SU-DHL-6 (cell line): Measurements from ENCODE around the gene TMEM178B.

Source experiments
- H2AFZ ChIP-seq: fragments of 200-600 bp; sonication (generic); 2 replicates; pipeline ENCODE4 v1.6.1; 2014; ENCODE audit warnings: low read depth, mild to moderate bottlenecking, moderate library complexity, mixed read lengths, antibody characterized with exemption, low read length; ENCODE audit not compliant: severe bottlenecking
- H3F3A ChIP-seq: fragments of 200-600 bp; shearing (Covaris generic); 2 replicates; pipeline ENCODE4 v1.6.0; 2016; ENCODE audit warnings: antibody characterized with exemption, mild to moderate bottlenecking; ENCODE audit not compliant: insufficient read depth
- H3K27ac ChIP-seq: fragments of 200-600 bp; sonication (generic); 2 replicates; pipeline ENCODE4 v1.5.1; 2016; ENCODE audit warnings: low read depth, mild to moderate bottlenecking, low read length, moderate library complexity, mixed read lengths
- H3K27me3 ChIP-seq: fragments of 200-600 bp; sonication (generic), shearing (Covaris generic); 2 replicates; pipeline ENCODE4 v1.6.0; 2014; ENCODE audit warnings: mild to moderate bottlenecking, low read length
- H3K36me3 ChIP-seq: fragments of 200-600 bp; sonication (generic); 2 replicates; pipeline ENCODE4 v1.6.1; 2014; ENCODE audit warnings: mild to moderate bottlenecking, low read length, mixed read lengths
- H3K4me2 ChIP-seq: fragments of 300-600, 200-600 bp; shearing (Covaris generic), sonication (generic); 2 replicates; pipeline ENCODE4 v1.6.0; 2014; ENCODE audit warnings: low read length, low read depth, mild to moderate bottlenecking; ENCODE audit not compliant: poor library complexity, severe bottlenecking
- H3K4me3 ChIP-seq: fragments of 200-600 bp; sonication (generic); 2 replicates; pipeline ENCODE4 v1.5.1; 2014; ENCODE audit warnings: antibody characterized with exemption, low read length, mild to moderate bottlenecking, mixed read lengths; ENCODE audit not compliant: insufficient read depth, poor library complexity, severe bottlenecking
- H3K79me2 ChIP-seq: fragments of 200-600 bp; sonication (generic); 2 replicates; pipeline ENCODE4 v1.6.1; 2014; ENCODE audit warnings: mild to moderate bottlenecking, low read length, moderate library complexity; ENCODE audit not compliant: insufficient read depth
- H3K9ac ChIP-seq: fragments of 200-600 bp; sonication (generic); 2 replicates; pipeline ENCODE4 v1.7.0; 2014; ENCODE audit warnings: mild to moderate bottlenecking, low read length
- H3K9me2 ChIP-seq: fragments of 200-600 bp; sonication (generic); replicated peaks from 2 replicates; pipeline ENCODE4 v1.6.1; 2014; ENCODE audit warnings: low read length; ENCODE audit not compliant: insufficient read depth
- H3K9me3 ChIP-seq: fragments of 200-600 bp; sonication (generic); 2 replicates; pipeline ENCODE4 v1.6.1; 2014; ENCODE audit warnings: low read length, mixed read lengths; ENCODE audit not compliant: insufficient read depth
- H4K20me1 ChIP-seq: fragments of 200-600 bp; sonication (generic); 2 replicates; pipeline ENCODE4 v1.6.1; 2014; ENCODE audit warnings: low read depth, mild to moderate bottlenecking, antibody characterized with exemption, low read length, moderate library complexity, mixed read lengths
- CTCF ChIP-seq: fragments of 200-600 bp; sonication (generic); IDR thresholded peaks from one replicate; pipeline ENCODE4 v1.5.1; 2017; ENCODE audit warnings: antibody characterized with exemption, mild to moderate bottlenecking, low read length, moderate library complexity; ENCODE audit not compliant: insufficient read depth, poor library complexity, severe bottlenecking
- EZH2phosphoT487 ChIP-seq: fragments of 200-600 bp; sonication (generic), shearing (Covaris generic); conservative IDR thresholded peaks from 2 replicates; pipeline ENCODE4 v1.6.1; 2018; ENCODE audit warnings: mild to moderate bottlenecking, antibody characterized with exemption, low read length, moderate library complexity, mixed read lengths

Gene TMEM178B

GRCh38 chr7:141119187-141119586 lies 45.3 kb downstream of the TMEM178B start:
- no peak overlapping the region for H2AFZ ChIP-seq

GRCh38 chr7:141122736-141123135 lies 48.9 kb downstream of the TMEM178B start:
- TF ChIP-seq EZH2phosphoT487: no peak
- TF ChIP-seq CTCF: no peak
- Histone ChIP-seq H3K9me3 (no peaks in the 10 kb centered on the region), H2AFZ (no peak overlapping the region), H3K79me2 (no peaks in the 10 kb centered on the region), H3F3A (no peaks in the 10 kb centered on the region), H4K20me1 (no peaks in the 10 kb centered on the region), H3K36me3 (no peaks in the 10 kb centered on the region), H3K27ac (no peak overlapping the region), H3K27me3 (no peaks in the 10 kb centered on the region), H3K9ac (no peak overlapping the region), H3K4me2 (no peak overlapping the region), H3K4me3 (no peak overlapping the region), H3K9me2 (no peaks in the 10 kb centered on the region)

More at GRCh38 chr7:141119187-141119586, 45.3 kb downstream of the TMEM178B start:
- no peaks in the 10 kb centered on the region for H3K79me2 ChIP-seq
- H3K9ac ChIP-seq: no peak overlapping the region
- no peak overlapping the region for H3K4me3 ChIP-seq
- no peaks in the 10 kb centered on the region for H4K20me1 ChIP-seq
- H3K27me3 ChIP-seq: no peaks in the 10 kb centered on the region
- H3K4me2 ChIP-seq: no peak overlapping the region
- no peaks in the 10 kb centered on the region for H3F3A ChIP-seq
- TF ChIP-seq EZH2phosphoT487 (no peak), CTCF (no peak)
- no peak overlapping the region for H3K27ac ChIP-seq
- H3K9me2 ChIP-seq: no peaks in the 10 kb centered on the region
- H3K36me3 ChIP-seq: no peaks in the 10 kb centered on the region
- H3K9me3 ChIP-seq: no peaks in the 10 kb centered on the region

GRCh38 chr7:141123522-141123921 lies 49.7 kb downstream of the TMEM178B start:
- no peaks in the 10 kb centered on the region for H3K36me3 ChIP-seq
- TF ChIP-seq EZH2phosphoT487 (no peak), CTCF (no peak)
- H4K20me1 ChIP-seq: no peaks in the 10 kb centered on the region
- H3K4me3 ChIP-seq: no peak overlapping the region
- H3K4me2 ChIP-seq: no peak overlapping the region
- H3K9me2 ChIP-seq: no peaks in the 10 kb centered on the region
- H3K79me2 ChIP-seq: no peaks in the 10 kb centered on the region
- H3K27ac ChIP-seq: no peak overlapping the region
- no peaks in the 10 kb centered on the region for H3K9me3 ChIP-seq
- H3K27me3 ChIP-seq: no peaks in the 10 kb centered on the region
- no peaks in the 10 kb centered on the region for H3F3A ChIP-seq
- H3K9ac ChIP-seq: no peak overlapping the region
- H2AFZ ChIP-seq: no peak overlapping the region
